ENCODE data around the gene CD44.
"Not testable (repeated sequence)": the region's sequence is repeated elsewhere in the genome, so short reads cannot be mapped to it uniquely, and the experiment has no call there.

The CD44 gene

DNA sequence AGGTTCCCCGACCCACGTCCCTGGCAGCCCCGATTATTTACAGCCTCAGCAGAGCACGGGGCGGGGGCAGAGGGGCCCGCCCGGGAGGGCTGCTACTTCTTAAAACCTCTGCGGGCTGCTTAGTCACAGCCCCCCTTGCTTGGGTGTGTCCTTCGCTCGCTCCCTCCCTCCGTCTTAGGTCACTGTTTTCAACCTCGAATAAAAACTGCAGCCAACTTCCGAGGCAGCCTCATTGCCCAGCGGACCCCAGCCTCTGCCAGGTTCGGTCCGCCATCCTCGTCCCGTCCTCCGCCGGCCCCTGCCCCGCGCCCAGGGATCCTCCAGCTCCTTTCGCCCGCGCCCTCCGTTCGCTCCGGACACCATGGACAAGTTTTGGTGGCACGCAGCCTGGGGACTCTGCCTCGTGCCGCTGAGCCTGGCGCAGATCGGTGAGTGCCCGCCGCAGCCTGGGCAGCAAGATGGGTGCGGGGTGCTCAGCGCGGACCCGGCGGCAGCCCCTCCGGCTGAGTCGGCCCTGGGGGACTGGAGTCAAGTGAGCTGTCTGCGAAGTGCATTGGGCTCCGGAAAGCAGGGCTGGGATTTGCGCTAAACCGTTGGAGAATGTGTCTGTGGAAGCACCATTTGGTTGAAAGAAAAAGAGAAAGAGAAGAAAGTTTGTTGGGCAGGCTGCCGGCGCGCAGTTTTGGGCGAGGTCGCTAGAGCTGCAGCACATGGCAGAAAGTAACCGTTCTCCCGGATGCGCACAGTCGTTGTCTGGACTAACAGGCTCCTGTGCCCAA lies at the start of gene CD44:
TSS of gene CD44 (plus strand) at position 229 of the 779 bp plus-strand sequence. CDS start at position 362, 133 bp downstream.
- DNase-seq (ENCODE audit: low spot score) = peak; percentile 71
- FAIRE-seq = no peak

- FAIRE-seq (no peak), DNase-seq (ENCODE audit: low spot score) (no peak)
Measured at GRCh38 chr11:35089666-35090065, 49.3 kb upstream of the CD44 start.

DNA sequence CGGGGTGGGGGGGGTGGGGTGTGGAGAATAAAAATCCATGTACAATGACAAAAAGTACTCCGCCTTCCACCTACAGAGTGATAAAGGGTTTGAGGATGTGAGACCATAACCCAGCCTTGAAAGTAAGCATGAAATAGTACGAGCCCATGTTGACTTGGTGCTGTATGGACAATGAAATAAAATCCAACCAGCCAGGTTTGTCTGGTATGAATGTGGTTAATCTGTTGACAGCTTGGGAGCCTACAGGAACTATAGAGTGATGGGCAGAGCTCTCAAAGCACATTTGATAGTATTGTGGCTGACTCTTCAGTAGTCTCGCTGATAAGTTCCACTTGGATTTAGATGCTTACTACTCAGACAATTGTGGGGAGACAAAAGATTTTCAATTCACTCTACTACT lies 48.8 kb upstream of the CD44 start:
- FAIRE-seq (no peak), DNase-seq (ENCODE audit: low spot score) (no peak)

- FAIRE-seq = not testable (repeated sequence)
Measured at GRCh38 chr11:35090991-35091390, 48.0 kb upstream of the CD44 start.

DNA sequence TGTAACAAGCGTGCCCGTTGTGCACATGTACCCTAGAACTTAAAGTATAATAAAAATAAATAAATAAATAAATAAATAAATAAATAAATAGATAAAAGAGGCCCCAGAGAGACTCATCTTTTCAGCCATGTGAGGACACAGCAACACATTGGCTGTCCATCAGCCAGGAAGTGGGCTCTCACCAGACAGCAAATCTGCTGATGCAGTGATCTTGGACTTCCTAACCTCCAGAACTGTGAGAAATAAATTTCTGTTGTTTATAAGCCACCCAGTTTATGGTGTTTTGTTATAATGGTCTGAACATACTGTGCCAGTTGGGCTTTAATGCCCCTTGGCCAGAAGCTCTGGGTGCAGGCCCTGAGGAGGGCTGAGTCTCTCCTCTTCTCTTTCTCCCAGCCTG lies 42.2 kb upstream of the CD44 start:
- FAIRE-seq (no peak), DNase-seq (ENCODE audit: low spot score) (no peak)

More at GRCh38 chr11:35090991-35091390, 48.0 kb upstream of the CD44 start:
- DNase-seq (ENCODE audit: low spot score) = not testable (repeated sequence)

DNA sequence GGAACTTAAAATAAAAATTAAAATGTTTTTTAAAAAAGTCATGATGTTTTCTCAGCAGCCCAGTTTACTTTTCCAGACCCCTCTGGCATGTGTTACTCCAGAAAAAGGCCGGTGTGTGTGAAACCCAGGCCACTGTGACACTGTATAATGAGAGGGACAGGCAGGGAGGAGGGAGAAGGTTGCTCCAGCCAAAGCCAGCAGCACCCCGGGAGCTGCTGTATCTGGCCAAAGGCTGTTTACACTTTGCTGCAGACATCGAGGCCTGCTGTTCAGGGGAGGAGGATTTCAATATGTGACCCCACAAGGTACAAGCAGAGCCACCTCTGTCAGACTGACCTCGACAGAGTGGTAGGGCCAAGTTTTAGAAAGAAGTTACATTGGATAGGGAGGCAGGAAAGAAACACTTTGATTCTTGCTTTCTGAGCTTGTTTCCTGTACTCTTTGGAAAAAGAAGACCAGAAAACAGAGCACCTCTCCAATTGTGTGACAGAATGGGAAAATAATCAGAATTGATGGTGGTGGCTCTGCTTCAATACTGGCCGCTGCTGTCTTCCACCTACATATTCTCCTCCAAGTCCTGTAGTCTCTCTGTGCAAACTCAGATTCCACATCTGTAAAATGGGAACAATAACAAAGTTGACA lies 41.0 kb upstream of the CD44 start:
- no peak for FAIRE-seq
- no peak for DNase-seq (ENCODE audit: low spot score)

- FAIRE-seq (no peak), DNase-seq (ENCODE audit: low spot score) (no peak)
Measured at GRCh38 chr11:35098855-35099254, 40.1 kb upstream of the CD44 start.

DNA sequence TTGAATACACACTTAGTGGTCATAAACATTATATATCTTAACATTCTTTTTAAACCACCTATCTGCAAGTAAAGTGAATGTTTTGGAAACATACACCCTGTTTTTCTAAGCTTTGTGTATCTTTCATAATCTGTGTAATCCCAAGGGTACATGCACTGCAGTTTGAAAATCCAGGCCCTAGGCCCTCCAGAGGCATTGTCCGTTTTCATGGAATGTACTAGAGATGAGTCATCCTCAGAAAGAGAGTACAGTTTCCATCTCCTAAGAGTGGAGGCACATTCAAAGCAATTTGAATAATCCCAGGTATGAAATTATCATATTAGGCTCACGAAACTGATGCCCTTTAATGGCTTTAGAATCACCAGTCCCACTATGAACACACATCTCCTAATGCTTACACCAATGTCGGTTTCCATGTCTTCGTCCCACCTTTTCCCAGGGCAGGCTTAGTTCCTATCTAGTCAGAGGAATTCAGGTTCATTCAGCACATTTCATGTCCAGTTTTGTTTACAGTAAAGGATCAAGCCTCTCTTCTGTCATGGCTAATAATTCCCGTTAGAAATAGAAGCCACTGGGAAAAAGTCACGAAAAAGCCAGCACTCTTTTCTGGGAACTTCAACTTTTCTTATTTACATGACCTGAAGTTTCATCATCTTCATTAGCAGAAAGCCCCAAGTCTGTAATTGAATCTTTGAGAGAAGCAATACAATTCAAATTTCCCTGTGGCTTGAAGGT lies 39.5 kb upstream of the CD44 start:
- peak; percentile 9 for DNase-seq (ENCODE audit: low spot score)

DNA sequence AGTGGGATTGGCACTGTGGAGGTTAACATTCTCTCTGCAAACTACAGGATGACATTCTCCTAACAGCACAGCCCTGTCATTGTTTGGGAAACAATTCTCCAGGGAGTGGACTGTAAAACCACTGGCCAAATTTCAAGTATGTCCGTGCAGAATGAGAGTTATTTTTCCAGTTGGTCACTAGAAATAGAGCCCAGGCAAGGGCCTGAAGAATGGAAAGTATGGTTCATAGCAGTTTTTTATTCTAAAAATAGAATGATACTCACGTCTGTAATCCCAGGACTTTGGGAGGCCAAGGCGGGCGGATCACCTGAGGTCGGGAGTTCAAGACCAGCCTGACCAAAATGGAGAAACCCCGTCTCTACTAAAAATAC lies 39.0 kb upstream of the CD44 start:
- no peak for DNase-seq (ENCODE audit: low spot score)

More for the DNA sequence above, 39.5 kb upstream of the CD44 start:
- no peak for FAIRE-seq

DNA sequence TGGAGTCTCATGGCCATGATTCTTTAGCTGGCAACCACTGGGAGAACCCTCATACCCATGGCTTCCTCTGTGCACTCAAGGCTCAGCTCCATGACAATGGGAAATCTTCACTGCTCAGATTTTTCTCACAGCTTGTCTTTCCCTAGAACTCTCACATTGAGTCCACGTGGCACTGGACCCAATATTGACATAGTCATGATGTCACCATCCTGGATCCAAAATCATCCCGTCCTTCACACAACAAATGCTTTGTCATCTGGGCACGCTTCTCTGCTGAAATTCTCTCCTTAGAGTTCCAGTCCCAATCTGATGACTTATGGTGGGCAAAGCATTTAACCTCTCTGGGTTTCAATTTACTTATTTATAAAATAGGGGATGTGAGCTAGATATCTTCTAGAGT lies 37.7 kb upstream of the CD44 start:
- FAIRE-seq (no peak), DNase-seq (ENCODE audit: low spot score) (no peak)

More for the DNA sequence above, 39.0 kb upstream of the CD44 start:
- FAIRE-seq = no peak

GRCh38 chr11:35102267-35102666 lies 36.7 kb upstream of the CD44 start:
- no peak for DNase-seq (ENCODE audit: low spot score)
- no peak for FAIRE-seq

GRCh38 chr11:35103366-35104208 lies 35.4 kb upstream of the CD44 start:
- FAIRE-seq = no peak
- no peak for DNase-seq (ENCODE audit: low spot score)

DNA sequence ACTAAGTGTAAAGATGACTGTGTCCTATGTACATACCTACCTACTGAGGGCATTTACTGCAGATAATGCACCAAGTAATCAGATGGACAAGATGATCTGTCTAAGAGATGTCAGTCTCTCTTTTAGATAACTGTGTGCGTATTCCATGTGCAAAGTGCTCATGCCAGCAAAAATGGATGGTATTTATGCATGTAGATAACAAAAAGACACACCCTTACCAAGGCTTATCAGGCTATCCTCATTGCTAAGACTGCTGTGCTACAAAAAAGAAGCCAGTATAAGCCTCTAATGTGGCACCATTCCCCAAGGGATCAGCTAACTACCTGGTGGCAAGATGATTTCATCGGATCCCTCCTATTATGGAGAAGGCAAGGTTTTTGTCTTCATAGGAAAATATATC lies 34.3 kb upstream of the CD44 start:
- DNase-seq (ENCODE audit: low spot score) (no peak), FAIRE-seq (no peak)

DNA sequence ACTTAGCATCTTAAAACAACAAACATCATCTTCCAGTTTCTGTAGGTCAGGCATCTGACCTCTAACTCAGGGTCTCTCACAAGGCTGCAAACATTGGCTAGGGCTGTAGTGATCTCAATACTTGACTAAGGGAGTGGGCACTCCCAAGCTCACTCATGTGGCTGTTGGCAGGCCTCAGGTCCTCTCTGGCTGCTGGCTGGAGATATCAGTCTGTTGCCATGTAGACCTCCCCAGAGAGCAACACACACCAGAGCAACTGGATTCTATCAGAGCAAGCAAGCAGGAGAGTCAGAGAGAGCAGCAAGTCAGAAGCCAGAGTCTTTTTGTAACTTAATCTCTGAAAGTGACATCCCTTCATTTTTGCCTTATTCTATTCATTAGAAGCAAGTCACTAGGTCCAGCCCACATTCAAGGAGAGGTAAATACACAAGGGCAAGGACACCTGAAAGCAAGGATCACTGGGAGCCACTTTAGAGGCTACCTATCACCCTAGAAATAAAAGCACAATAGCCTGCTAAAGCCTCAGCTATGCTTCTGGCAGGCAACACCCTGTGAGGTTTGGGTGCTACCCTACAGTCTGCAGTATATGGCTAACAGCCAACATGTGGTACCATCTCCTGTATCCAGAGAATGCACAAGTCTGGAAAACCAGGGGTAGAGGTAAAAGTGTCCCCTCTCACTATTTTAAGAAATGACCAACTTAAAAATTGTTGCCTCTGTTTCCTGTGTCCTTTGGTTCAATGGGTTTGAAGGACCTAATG lies 33.5 kb upstream of the CD44 start:
- no peak for FAIRE-seq

GRCh38 chr11:35106595-35106994 lies 32.4 kb upstream of the CD44 start:
- no peak for DNase-seq (ENCODE audit: low spot score)
- no peak for FAIRE-seq

More for the DNA sequence above, 33.5 kb upstream of the CD44 start:
- DNase-seq (ENCODE audit: low spot score) = no peak

DNA sequence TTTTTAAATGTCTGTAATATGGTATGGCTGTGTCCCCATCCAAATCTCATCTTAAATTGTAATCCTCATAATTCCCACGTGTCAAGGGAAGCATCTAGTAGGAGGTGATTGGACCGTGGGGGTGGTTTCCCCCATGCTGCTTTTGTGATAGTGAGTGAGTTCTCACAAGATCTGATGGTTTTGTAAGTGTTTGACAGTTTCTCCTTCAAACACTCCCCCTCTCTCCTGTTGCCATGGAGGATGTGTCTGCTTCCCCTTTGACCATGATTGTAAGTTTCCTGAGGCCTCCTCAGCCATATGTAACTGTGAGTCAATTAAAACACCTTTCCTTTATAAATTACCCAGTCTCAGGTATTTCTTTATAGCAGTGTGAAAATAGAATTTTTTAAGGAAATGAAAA lies 31.1 kb upstream of the CD44 start:
- no peak for FAIRE-seq
- DNase-seq (ENCODE audit: low spot score) = no peak

DNA sequence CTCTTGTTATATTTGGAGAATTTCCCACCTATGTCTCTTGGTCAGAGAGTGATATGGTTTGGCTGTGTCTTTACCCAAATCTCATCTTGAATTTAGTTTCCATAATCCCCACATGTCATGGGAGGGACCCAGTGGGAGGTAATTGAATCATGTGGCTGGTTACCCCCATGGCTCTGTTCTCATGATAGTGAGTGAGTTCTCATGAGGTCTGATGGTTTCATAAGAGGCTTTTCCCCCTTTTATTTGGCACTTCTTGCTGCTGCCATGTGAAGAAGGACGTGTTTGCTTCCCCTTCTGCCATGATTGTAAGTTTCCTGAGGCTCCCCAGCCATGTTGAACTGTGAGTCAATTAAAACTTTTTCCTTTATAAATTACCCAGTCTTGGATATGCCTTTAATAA lies 30.6 kb upstream of the CD44 start:
- not testable (repeated sequence) for DNase-seq (ENCODE audit: low spot score); FAIRE-seq

DNA sequence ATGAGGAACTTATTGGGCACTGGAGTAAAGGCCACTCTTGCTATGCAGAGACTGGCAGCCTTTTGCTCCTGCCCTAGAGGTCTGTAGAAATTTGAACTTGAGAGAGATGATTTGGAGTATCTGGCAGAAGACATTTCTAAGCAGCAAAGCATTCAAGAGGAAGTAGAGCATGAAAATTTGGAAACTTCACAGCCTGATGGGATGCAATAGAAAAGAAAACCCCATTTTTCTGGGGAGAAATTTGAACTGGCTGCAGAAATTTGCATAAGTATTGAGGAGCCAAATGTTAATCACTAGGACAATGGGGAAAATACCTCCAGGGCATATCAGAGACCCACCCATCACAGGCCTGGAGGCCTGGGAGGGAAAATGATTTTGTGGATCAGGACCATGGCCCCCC lies 29.9 kb upstream of the CD44 start:
- FAIRE-seq (no peak), DNase-seq (ENCODE audit: low spot score) (no peak)

- FAIRE-seq (no peak), DNase-seq (ENCODE audit: low spot score) (no peak)
Measured at GRCh38 chr11:35109827-35110226, 29.1 kb upstream of the CD44 start.

Data from RCC 7860 (cell line).